A673 (cell line): ENCODE measurements around the gene TCEA3. TPM values are rescaled to one million over a fixed set of nuclear protein-coding genes. Genes with fewer than 3 reads are reported as not detected.

Experiments
- BruUV-seq: library from RNA; stranded (reverse); fragments of 400-500 nt; replicated peaks from 2 replicates; lab custom pipeline; 2021; lab: Mats Ljungman, UMichigan
- CTCF ChIA-PET: fragments of 300-600 bp; sonication (Branson Sonifier 250); formaldehyde crosslinking; loops from one replicate; lab custom pipeline; 2022; ENCODE audit warnings: antibody characterized with exemption; lab: Charles Lee
- POLR2A ChIA-PET: fragments of 300-600 bp; sonication (Branson Sonifier 250); formaldehyde crosslinking; loops from one replicate; lab custom pipeline; 2022; ENCODE audit warnings: antibody characterized with exemption; ENCODE audit not compliant: low non-redundant PET; lab: Charles Lee
- DNase-seq: peaks from one replicate; pipeline ENCODE4 v3.0.0-alpha.2; 2015; ENCODE audit warnings: low spot score
- H3K27ac ChIP-seq: fragments of 200-600 bp; sonication (generic); 2 replicates; pipeline ENCODE4 v1.5.1; 2016; ENCODE audit warnings: mixed run types, low read depth, mild to moderate bottlenecking, mixed read lengths, antibody characterized with exemption, low read length; ENCODE audit not compliant: poor library complexity, severe bottlenecking
- H3K27me3 ChIP-seq: fragments of 200-600 bp; sonication (generic); replicated peaks from 2 replicates; pipeline ENCODE4 v1.6.1; 2017; ENCODE audit warnings: mixed run types, low read depth, mild to moderate bottlenecking, mixed read lengths, antibody characterized with exemption, low read length; ENCODE audit not compliant: insufficient read depth, poor library complexity
- H3K36me3 ChIP-seq: fragments of 200-600 bp; sonication (generic); 2 replicates; pipeline ENCODE4 v1.6.1; 2016; ENCODE audit warnings: mixed run types, mild to moderate bottlenecking, mixed read lengths, antibody characterized with exemption, low read length; ENCODE audit not compliant: insufficient read depth, poor library complexity, severe bottlenecking
- H3K4me1 ChIP-seq: fragments of 200-600 bp; sonication (generic); 2 replicates; pipeline ENCODE4 v1.6.1; 2017; ENCODE audit warnings: mixed run types, mild to moderate bottlenecking, mixed read lengths, antibody characterized with exemption, low read length; ENCODE audit not compliant: insufficient read depth, poor library complexity, severe bottlenecking
- H3K4me3 ChIP-seq: fragments of 200-600 bp; sonication (generic); 2 replicates; pipeline ENCODE4 v1.5.1; 2016; ENCODE audit warnings: low read depth, mixed run types, mild to moderate bottlenecking, mixed read lengths, low read length; ENCODE audit not compliant: poor library complexity, severe bottlenecking
- H3K9me3 ChIP-seq: fragments of 200-600 bp; sonication (generic); 2 replicates; pipeline ENCODE4 v1.6.1; 2016; ENCODE audit warnings: mixed run types, low read depth, mild to moderate bottlenecking, mixed read lengths, antibody characterized with exemption, low read length; ENCODE audit not compliant: poor library complexity, severe bottlenecking
- CTCF ChIP-seq: fragments of 300-800, 200-600 bp; sonication (generic); conservative IDR thresholded peaks from 2 replicates; pipeline ENCODE4 v1.5.1; 2017; ENCODE audit warnings: low read depth, mild to moderate bottlenecking, antibody characterized with exemption, low read length, moderate library complexity, mixed read lengths
- EZH2 ChIP-seq: fragments of 200-600 bp; sonication (generic); IDR thresholded peaks from 2 replicates; pipeline ENCODE4 v1.6.1; 2017; ENCODE audit warnings: borderline replicate concordance, low read depth, mild to moderate bottlenecking, mixed read lengths, antibody characterized with exemption, low read length; ENCODE audit not compliant: poor library complexity, severe bottlenecking
- intact Hi-C: fragments of 100-400 bp; cut with micrococcal nuclease; formaldehyde crosslinking; loops from one replicate; pipeline ENCODE4 v1.10.0; 2022; ENCODE audit not compliant: unreplicated experiment
- total RNA-seq: library from RNA; stranded (reverse); gene quantifications from 2 replicates; pipeline ENCODE4 v1.2.3, GENCODE V29; 2021

The TCEA3 gene
- total RNA-seq, 1 experiment from 2014 or later: 0.99 TPM

GRCh38 chr1:23421753-23422240 is 2.8 kb downstream of the TCEA3 start:
- Histone ChIP-seq H3K36me3 (no peaks in the 10 kb centered on the region), H3K4me3 (no peak overlapping the region), H3K4me1 (peaks cover 9% of the 10 kb centered on the region), H3K27ac (no peak overlapping the region), H3K27me3 (no peaks in the 10 kb centered on the region), H3K9me3 (no peaks in the 10 kb centered on the region)
- CTCF ChIA-PET: interaction anchor here (0.5 to 1.1 kb wide), 2 partner anchors 18 to 182 kb away, joined by 3 to 4 read pairs; no protein-coding TSS in a partner anchor
- TF ChIP-seq CTCF: no peak
- intact Hi-C loops: no loop called here
- DNase-seq: no peak
- BruUV-seq: no TSS peak
- POLR2A ChIA-PET: interaction anchor here (0.5 kb wide), 1 partner anchor 814 kb away, joined by 4 read pairs; no protein-coding TSS in a partner anchor

GRCh38 chr1:23421343-23421742 is 3.2 kb downstream of the TCEA3 start:
- DNase-seq: no peak
- CTCF ChIA-PET: interaction anchor here (1.1 kb wide), 1 partner anchor 18 kb away, joined by 3 read pairs; no protein-coding TSS in a partner anchor
- intact Hi-C loops: no loop called here
- no peak overlapping the region for H3K27ac ChIP-seq
- POLR2A ChIA-PET: no interaction called here
- BruUV-seq: no TSS peak
- H3K36me3 ChIP-seq: no peaks in the 10 kb centered on the region
- H3K27me3 ChIP-seq: no peaks in the 10 kb centered on the region
- H3K4me3 ChIP-seq: no peak overlapping the region
- H3K9me3 ChIP-seq: no peaks in the 10 kb centered on the region
- TF ChIP-seq CTCF (no peak), EZH2 (no peak)
- H3K4me1 ChIP-seq: peaks cover 9% of the 10 kb centered on the region

- Histone ChIP-seq H3K36me3 (no peaks in the 10 kb centered on the region), H3K9me3 (no peaks in the 10 kb centered on the region), H3K27me3 (no peaks in the 10 kb centered on the region), H3K27ac (no peak overlapping the region), H3K4me3 (no peak overlapping the region), H3K4me1 (peaks cover 9% of the 10 kb centered on the region)
- no peak for DNase-seq
- intact Hi-C loops: no loop called here
- TF ChIP-seq EZH2 (no peak), CTCF (no peak)
- POLR2A ChIA-PET: no interaction called here
- no TSS peak for BruUV-seq
- CTCF ChIA-PET: no interaction called here
Measured at GRCh38 chr1:23420778-23421177, 3.8 kb downstream of the TCEA3 start.
